Omental fat pad (tissue), 4 donors: Measurements from ENCODE around the gene ALK. TPM values are rescaled to one million over a fixed set of nuclear protein-coding genes. Genes with fewer than 3 reads are reported as not detected.

Experiments
- ATAC-seq: fragments of 150-250 bp; one replicate; pipeline ENCODE4 v1.9.1; 2016; ENCODE audit warnings: mild to moderate bottlenecking, moderate library complexity; ENCODE audit not compliant: low FRiP score
- DNase-seq: peaks from one replicate; pipeline ENCODE4 v3.0.0-alpha.2; 2019; ENCODE audit warnings: low spot score
- CTCF ChIP-seq, 3 donors: fragments of 450-650 bp; IDR thresholded peaks; one replicate each; pipeline ENCODE4 v1.5.1; 2016 to 2017; ENCODE audit warnings: antibody characterized with exemption in 3 of 3, mild to moderate bottlenecking in 3 of 3, moderate library complexity in 2 of 3
- total RNA-seq, 4 donors: library from RNA; depleted of rRNA; stranded (reverse); fragments of >200 nt; gene quantifications; one replicate each; pipeline ENCODE4 v1.1.0, GENCODE V29; 2016

The ALK gene
- total RNA-seq, 4 donors from 2014 or later = 0.12 to 2.2 (median 0.44) TPM; not detected in 1

- no peak for ATAC-seq
- no peak for DNase-seq
- no peak for TF ChIP-seq CTCF (IDR thresholded peaks at IDR 0.05)
These were observed 650.7 kb downstream of the ALK start for GRCh38 chr2:29270701-29271121.

- TF ChIP-seq CTCF (IDR thresholded peaks at IDR 0.05) = no peak
- ATAC-seq (no peak), DNase-seq (no peak)
These were observed 651.6 kb downstream of the ALK start for GRCh38 chr2:29269765-29270109.

GRCh38 chr2:29269095-29269764 lies 652.2 kb downstream of the ALK start:
- ATAC-seq = no peak
- no peak for TF ChIP-seq CTCF (IDR thresholded peaks at IDR 0.05)
- no peak for DNase-seq

GRCh38 chr2:29267720-29268119 lies 653.7 kb downstream of the ALK start:
- ATAC-seq (no peak), DNase-seq (no peak)
- no peak for TF ChIP-seq CTCF (IDR thresholded peaks at IDR 0.05)

GRCh38 chr2:29263886-29264285 lies 657.5 kb downstream of the ALK start:
- DNase-seq (no peak), ATAC-seq (no peak)
- no peak for TF ChIP-seq CTCF (IDR thresholded peaks at IDR 0.05)

GRCh38 chr2:29262681-29263260 lies 658.6 kb downstream of the ALK start:
- no peak for DNase-seq
- no peak for TF ChIP-seq CTCF (IDR thresholded peaks at IDR 0.05)
- no peak for ATAC-seq

- TF ChIP-seq CTCF (IDR thresholded peaks at IDR 0.05) = no peak
These were observed 660.4 kb downstream of the ALK start for GRCh38 chr2:29261003-29261402.

More at GRCh38 chr2:29261003-29261402, 660.4 kb downstream of the ALK start:
- no peak for ATAC-seq
- no peak for DNase-seq
